Esophagus squamous epithelium (tissue), 4 donors: ENCODE data around the gene GRB7.

Experiments used
- POLR2A ChIP-seq, 4 donors: fragments of 450-650 bp; IDR thresholded peaks; one replicate each; pipeline ENCODE4 v1.6.1; 2017; ENCODE audit warnings: antibody characterized with exemption in 4 of 4, mild to moderate bottlenecking in 4 of 4, moderate library complexity in 3 of 4
- TF ChIP-seq, protein P1 (sequence below), 6 experiments: fragments of 450-650 bp in 4 of 6; fragments of 200-600 bp in 2 of 6; sonication (generic) in 2 of 6; IDR thresholded peaks; one replicate each; pipeline ENCODE4 v1.5.1; 2016 to 2019; ENCODE audit warnings: antibody characterized with exemption in 6 of 6, mild to moderate bottlenecking in 4 of 6, moderate library complexity in 4 of 6

DNA sequence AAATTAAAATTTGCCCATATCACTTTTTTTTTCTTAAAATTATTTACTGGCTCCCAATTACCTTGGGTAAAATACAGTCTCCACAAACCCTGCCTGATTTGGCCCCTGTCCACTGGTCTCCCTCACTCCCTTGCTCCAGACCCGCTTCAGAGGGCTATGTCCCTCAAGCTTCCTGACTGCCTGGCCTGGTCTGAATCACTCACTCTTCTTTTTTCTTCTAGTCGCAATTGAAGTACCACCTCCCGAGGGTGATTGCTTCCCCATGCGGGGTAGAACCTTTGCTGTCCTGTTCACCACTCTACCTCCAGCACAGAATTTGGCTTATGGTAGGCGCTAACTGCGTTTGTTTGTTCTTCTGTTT, 49.3 kb upstream of the GRB7 start:
- TF ChIP-seq, protein P1, sequence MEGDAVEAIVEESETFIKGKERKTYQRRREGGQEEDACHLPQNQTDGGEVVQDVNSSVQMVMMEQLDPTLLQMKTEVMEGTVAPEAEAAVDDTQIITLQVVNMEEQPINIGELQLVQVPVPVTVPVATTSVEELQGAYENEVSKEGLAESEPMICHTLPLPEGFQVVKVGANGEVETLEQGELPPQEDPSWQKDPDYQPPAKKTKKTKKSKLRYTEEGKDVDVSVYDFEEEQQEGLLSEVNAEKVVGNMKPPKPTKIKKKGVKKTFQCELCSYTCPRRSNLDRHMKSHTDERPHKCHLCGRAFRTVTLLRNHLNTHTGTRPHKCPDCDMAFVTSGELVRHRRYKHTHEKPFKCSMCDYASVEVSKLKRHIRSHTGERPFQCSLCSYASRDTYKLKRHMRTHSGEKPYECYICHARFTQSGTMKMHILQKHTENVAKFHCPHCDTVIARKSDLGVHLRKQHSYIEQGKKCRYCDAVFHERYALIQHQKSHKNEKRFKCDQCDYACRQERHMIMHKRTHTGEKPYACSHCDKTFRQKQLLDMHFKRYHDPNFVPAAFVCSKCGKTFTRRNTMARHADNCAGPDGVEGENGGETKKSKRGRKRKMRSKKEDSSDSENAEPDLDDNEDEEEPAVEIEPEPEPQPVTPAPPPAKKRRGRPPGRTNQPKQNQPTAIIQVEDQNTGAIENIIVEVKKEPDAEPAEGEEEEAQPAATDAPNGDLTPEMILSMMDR (IDR thresholded peaks at IDR 0.05) = no peak
- no peak for TF ChIP-seq POLR2A (IDR thresholded peaks at IDR 0.05)
